Midbrain (tissue), 1 donor: ENCODE data around the gene DYRK1A.
"Not testable (repeated sequence)": the region's sequence is repeated elsewhere in the genome, so short reads cannot be mapped to it uniquely, and the experiment has no call there.

Source experiments
- DNase-seq: peaks from one replicate; lab custom pipeline; 2025; lab: John Stamatoyannopoulos, UW

DYRK1A gene

GRCh38 chr21:37366482-37367316 lies at the start of gene DYRK1A:
TSS of gene DYRK1A (plus strand) at chr21:37366773. CDS start at chr21:37420375, 53,602 bp downstream.
- DNase-seq: peak; percentile 100

- no peak for DNase-seq
These were observed 47.0 kb upstream of the DYRK1A start for GRCh38 chr21:37319551-37319950.

GRCh38 chr21:37322084-37322483 lies 44.5 kb upstream of the DYRK1A start:
- no peak for DNase-seq

- no peak for DNase-seq
These were observed 42.0 kb upstream of the DYRK1A start for GRCh38 chr21:37324558-37324957.

DNA sequence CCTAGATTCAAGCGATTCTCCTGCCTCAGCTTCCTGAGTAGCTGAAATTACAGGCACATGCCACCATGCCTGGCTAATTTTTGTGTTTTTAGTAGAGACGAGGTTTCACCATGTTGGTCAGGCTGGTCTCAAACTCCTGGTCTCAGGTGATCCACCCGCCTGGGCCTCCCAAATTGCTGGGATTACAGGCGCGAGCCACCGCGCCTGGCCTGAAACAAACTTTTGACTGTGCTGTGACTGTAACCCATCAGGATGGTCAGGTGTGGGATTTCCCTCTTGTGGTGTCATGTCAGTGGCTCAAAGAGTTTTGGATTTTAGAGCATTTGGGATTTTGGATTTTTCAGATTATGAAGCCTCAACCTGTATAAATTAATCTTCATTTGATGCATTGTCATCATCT lies 38.4 kb upstream of the DYRK1A start:
- not testable (repeated sequence) for DNase-seq

DNA sequence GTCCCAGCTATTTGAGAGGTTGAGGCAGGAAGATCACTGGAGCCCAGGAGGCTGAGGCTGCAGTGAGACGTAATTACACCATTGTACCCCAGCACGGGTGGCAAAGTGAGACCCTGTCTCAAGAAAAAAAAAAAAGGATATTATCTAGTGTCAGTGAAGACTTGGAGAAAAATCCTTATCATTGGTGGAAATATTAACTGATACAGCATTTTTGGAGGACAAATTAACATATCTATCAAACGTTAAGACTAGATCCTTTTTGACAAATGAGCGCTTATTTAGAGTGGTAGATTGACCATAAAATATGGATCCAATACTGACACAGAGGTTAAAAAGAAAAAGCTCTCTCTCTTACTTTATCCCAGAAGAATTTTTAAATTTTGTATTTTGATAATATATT lies 35.2 kb upstream of the DYRK1A start:
- DNase-seq: no peak

DNA sequence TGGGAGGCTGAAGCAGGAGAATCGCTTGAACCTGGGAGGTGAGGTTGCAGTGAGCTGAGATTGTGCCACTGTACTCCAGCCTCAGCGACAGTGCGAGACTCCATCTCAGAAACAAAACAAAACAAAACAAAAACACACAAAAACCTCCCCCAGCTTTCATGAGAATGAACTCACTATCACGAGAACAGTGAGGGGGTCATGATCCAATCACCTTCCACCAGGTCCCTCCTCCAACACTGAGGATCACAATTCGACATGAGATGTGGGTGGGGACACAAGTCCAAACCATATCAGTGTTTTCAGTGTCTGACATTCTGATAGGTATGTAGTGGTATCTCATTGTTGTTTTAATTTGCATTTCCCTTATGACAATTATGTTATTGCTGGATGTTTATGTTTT lies 31.5 kb upstream of the DYRK1A start:
- DNase-seq: no peak

DNA sequence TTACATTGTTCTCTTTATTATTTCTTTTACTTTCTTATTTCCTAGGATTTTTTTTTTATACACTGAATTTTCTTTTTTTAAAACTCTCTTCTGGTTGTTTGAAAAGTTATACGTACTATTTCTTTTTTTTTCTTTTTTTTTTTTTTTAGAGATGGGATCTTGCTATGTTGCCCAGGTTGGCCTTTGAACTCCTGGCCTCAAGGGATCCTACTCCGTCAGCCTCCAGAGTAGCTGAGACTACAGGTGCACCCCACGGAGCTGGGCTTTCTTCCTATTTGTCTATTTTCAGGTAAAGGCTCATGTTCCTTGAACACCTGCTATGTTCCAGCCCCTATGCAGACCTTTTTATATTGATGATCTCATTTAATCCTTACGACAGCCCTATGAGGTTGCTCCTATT lies 29.4 kb upstream of the DYRK1A start:
- no peak for DNase-seq

DNA sequence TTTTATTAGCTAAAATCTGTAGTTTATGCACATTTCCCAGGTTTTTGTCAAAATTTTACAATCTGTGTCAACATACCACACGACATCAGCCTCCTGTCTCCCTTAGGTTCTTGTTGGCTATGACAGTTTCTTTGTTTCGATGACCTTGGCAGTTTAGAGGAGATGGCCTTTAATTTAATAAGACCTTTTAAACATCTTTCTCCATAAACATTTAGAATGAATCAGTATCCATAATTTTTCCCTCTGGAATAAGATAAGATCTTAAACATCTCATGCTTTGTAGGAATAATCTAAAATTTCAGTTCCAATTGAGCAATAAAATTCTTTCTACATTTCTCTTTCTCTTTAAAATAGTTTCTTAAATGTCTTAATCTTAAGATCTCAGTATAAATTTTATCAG lies 28.7 kb upstream of the DYRK1A start:
- no peak for DNase-seq

- DNase-seq: no peak
These were observed 27.7 kb upstream of the DYRK1A start for GRCh38 chr21:37338671-37339551.

- DNase-seq: no peak
These were observed 27.0 kb upstream of the DYRK1A start for GRCh38 chr21:37339552-37339939.

DNA sequence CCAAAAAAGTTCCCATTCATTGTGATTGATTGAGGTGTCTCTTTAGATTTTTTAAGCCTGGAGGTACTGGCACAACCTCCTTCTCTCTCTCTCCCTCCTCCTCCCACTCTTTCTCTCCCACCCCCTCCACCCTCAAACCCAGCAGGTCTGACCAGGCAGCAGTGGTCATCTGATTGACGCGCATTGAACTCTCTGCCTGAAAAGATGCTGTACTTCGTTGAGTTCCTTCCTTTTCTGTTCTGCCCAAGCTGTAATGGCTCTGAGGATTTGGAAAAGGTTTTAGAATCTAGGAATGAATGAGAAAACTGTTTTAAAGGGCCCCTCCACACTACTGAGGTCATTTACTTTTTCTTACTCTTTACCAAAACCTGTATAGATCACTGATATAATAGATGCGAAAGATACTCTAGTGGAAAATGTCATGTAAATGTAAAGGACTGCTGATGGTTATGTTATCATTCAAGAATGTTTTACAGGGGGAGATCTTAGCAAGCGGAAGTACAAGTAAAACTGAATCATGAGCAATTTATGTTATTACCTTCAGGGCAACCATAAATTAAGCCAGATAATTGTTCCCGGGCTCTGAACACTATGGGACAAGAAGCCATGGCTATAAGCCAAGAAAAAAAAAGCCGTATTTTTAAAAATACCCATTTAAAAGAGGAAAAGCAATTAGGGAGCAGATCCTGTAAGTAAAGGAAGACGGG lies 25.2 kb upstream of the DYRK1A start:
- no peak for DNase-seq

- no peak for DNase-seq
These were observed 24.4 kb upstream of the DYRK1A start for GRCh38 chr21:37342046-37342632.

- no peak for DNase-seq
These were observed 19.6 kb upstream of the DYRK1A start for GRCh38 chr21:37346841-37347430.

GRCh38 chr21:37348664-37349063 lies 17.9 kb upstream of the DYRK1A start:
- no peak for DNase-seq

DNA sequence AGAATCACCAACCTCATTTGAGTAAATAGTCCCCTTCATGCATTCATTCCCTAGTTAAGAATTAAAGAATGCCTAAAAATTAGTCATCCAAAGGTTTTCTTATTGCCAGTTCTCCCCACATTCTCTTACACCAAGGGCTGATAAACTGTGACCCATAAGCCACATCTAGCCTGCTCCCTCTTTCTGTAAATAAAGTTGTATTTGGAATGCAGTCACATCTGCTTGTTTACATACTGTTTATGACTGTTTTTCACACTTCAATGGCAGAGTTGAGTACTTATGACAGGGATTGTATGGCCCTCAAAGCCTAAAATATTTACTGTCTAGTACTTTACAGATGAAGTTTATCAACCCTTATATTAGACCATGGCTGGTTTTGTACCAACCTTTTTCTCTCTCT lies 16.1 kb upstream of the DYRK1A start:
- no peak for DNase-seq

DNA sequence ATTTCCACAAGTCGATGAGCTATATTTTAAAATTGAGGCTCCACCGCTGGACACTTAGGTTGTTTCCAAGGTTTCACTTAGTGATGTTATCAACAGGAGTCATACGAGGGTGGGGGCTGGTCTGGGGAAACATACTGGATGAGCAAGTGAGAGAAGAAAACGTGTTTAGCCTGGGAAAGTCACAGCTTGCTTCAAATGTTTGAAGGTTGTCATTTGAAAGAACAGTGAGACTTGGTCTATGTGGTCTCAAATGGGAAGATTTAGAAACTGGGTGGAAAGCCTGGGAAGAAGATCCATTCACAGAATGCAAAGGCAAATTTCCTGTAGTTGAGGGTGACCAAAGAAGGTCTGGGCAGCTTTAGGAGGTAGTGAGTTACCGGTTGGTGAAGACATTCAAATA lies 9.9 kb upstream of the DYRK1A start:
- DNase-seq: no peak

DNA sequence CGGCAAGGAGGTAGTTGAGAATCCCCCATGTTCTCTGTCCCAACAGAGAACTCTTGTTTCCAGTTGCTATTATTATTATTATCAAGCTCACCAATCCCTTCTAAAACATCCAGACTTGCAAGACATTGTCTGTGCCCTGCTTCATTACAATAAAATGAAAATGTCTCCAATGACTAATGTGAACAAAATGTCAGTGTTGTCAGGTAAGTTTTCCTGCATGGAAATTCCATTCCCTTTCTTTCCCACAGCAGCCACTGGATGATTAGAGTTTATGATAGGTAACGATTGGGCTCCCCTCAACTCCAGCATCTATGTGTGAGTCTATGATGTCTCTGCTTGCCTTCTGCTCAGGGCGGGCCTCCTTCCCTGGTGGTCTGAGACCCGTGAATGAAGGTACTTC lies 8.9 kb upstream of the DYRK1A start:
- no peak for DNase-seq

- no peak for DNase-seq
These were observed 8.2 kb upstream of the DYRK1A start for GRCh38 chr21:37358397-37358796.

DNA sequence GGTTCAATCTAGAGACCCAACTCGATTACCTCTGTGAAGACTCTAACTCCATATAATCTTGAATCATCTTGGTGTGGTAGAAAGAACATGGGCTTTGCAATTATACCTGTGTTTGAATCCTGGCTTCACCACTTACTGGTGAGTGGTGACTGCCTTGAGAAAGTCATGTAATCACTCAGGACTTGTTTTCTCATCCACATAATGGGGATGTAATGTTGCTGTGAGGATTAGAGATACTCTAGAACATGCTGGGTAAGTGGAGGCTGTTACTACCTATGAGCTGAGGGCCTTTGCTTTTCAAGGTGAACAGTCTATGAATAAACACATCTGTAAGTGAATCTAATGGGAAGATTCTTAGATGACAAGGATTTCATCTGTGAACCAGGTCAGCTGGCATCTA lies 2.6 kb upstream of the DYRK1A start:
- DNase-seq: no peak

- no peak for DNase-seq
These were observed 1.9 kb upstream of the DYRK1A start for GRCh38 chr21:37364722-37365121.
